HG03521 (cell line): Measurements from ENCODE around the gene OLFML2A.

Experiments
- ATAC-seq: cut with Tn5 transposase; IDR thresholded peaks from one replicate; pipeline ENCODE4 v1.9.1; 2021; ENCODE audit warnings: mild to moderate bottlenecking, moderate library complexity; ENCODE audit not compliant: unreplicated experiment

The OLFML2A gene

DNA sequence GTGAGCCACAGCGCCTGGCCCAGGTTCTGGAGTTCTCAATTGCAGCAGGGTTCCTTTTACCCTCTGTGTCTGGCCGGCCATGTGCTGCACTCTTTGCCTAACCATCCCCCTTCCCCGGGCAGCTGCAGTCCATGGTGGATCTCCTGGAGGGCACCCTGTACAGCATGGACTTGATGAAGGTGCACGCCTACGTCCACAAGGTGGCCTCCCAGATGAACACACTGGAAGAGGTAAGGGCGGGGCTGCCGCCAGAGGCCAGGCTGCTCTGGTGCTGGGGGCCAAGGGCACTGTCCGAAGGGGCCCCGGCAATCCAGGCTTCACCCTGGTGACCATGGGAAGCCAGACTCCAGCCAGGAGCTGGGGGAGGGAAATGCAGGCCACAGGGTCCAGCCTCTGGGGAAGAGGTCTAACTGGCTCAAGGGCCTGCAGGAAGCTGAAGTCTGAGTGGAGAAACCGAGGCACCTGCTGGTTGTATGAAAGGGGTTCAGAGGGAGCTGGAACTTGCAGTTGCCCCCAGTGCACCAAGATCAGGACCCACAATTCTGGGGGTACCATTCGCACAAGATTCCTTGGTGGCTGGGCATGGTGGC, 18.1 kb downstream of the OLFML2A start:
- ATAC-seq, result no peak

- ATAC-seq, result no peak
Measured at GRCh38 chr9:124795881-124796431, 19.0 kb downstream of the OLFML2A start.

GRCh38 chr9:124797343-124798103, 20.6 kb downstream of the OLFML2A start:
- ATAC-seq, result no peak

DNA sequence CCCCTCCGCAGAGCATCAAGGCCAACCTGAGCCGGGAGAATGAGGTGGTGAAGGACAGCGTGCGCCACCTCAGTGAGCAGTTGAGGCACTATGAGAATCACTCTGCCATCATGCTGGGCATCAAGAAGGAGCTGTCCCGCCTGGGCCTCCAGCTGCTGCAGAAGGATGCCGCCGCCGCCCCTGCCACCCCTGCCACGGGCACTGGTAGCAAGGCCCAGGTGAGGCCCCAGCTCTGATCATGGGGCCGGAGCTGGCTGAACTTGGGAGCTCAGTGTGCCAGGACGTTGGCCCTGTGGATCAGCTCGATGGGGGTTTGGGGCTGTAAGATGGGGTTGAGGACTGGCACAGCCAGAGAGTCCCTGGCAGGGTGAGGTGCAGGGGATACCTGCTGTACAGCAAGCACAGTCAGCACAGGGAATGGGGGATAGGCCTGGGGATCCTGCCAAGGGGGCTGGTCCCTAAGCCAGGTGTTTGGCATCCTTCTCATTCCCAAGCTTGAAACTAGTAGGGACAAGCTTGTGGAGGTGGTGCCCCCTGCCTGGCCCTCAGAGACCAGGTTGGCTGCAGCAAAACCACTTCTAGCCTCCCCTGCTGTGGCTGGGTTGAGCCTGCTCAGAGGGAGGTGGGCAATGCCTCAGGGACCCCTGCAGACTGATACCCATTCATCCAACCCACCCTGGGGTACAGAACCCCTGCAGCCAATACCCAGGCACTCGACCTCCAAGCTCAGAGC, 22.5 kb downstream of the OLFML2A start:
- no peak for ATAC-seq

DNA sequence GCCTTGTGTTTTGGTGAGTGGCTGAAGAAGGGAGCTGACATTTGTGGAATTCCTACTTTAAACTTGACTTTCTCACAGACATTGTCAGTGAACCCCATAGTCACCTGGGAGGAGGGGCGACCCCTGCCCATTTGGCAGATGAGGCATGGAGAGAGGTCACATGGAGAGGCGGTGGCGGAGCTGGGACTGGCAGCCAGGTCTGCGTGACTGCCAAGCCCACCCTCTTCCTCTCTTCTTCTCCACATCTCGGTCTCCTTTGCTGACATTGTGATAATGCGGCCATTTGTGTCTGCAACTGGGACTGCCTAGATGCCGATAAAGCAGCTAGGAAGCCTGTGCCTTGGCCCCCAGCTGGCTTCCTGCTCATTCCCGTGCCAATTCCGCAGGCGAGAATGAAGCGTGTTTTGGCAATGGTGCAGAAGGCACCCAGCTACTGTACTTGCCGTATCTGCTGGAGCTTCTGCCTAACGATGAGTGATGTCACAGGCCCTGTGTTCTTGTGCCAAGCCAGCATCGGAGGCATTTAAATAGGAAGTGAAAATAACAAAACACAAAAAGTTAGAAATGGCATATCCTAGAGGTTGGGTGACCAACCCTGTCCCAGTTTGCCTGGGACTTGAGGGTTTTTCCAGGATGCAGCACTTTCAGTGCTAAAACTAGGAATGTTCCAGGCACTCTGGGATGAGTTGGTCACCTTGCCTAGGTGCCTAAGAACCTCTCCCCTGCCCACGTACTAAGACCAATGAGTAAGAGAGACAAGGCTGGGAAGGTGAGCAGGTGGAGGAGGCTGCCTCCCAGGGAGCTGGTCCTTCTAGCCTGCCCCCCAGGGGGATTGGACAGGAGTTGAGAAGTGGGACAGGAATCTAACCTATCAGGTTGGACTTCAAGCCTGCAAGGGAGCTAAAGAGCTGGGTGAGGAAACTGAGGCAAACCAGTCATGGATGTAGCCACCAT, 23.6 kb downstream of the OLFML2A start:
- no peak for ATAC-seq

DNA sequence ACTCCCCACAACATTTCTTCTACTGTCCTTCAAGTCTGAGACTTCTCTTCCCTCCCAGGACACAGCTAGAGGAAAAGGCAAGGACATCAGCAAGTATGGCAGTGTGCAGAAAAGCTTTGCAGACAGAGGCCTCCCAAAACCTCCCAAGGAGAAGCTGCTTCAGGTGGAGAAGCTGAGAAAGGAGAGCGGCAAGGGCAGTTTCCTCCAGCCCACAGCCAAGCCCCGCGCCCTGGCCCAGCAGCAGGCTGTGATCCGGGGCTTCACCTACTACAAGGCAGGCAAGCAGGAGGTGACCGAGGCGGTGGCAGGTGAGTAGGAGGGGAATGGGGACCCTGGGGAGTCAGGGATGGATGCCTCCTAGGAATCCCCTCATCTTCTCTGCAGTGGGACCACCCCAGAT, 24.4 kb downstream of the OLFML2A start:
- ATAC-seq, result no peak

GRCh38 chr9:124802426-124802825, 25.5 kb downstream of the OLFML2A start:
- no peak for ATAC-seq

DNA sequence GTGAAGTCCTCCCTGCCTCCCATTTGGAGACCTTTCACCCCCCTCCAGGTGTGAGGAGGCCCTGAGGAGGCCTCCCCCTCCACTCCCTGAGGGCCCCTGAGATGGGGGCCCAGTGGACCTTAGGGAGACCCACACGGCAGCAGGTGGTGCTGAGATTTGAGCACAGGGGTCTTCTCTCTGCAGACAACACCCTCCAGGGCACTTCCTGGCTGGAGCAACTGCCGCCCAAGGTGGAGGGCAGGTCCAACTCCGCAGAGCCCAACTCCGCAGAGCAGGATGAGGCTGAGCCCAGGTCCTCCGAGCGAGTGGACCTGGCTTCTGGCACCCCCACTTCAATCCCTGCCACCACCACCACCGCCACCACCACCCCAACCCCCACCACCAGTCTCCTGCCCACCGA, 27.0 kb downstream of the OLFML2A start:
- ATAC-seq, result no peak

- no peak for ATAC-seq
Measured at GRCh38 chr9:124805186-124805585, 28.3 kb downstream of the OLFML2A start.

DNA sequence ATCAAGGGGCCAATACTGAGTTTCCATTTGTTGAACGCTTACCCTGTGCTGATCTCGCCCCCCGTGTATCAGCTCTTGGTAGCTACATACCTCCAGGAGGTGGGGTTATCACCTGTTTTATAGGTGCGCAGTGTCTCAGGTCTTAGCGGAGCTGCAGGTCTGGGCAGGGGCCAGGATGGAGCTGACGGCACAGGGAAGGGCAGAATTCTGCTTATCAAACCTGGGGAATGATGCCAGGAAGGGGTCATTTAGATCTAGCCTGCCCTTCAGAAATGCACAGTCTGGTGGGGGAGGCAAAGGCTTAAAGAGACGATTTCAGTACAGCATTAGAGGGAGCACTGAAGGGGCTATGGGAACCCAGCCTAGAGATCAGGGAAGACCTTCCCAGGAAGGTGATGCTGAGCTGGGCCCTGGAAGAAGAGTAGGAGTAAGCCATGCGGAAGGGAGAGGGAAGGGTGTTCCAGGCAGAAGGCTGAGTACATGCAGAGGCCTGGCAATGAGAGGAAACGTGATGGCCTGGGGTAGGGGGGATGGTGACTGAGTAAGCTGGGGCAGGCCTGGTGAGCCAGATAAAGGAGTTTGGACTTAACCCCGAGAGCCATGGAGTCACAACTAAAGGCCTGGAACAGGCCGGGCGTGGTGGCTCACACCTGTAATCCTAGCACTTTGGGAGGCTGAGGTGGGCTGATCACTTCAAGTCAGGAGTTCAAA, 31.5 kb downstream of the OLFML2A start:
- no peak for ATAC-seq

- no peak for ATAC-seq
Measured at GRCh38 chr9:124809211-124809610, 32.3 kb downstream of the OLFML2A start.

- no peak for ATAC-seq
Measured at GRCh38 chr9:124809741-124810500, 33.0 kb downstream of the OLFML2A start.

DNA sequence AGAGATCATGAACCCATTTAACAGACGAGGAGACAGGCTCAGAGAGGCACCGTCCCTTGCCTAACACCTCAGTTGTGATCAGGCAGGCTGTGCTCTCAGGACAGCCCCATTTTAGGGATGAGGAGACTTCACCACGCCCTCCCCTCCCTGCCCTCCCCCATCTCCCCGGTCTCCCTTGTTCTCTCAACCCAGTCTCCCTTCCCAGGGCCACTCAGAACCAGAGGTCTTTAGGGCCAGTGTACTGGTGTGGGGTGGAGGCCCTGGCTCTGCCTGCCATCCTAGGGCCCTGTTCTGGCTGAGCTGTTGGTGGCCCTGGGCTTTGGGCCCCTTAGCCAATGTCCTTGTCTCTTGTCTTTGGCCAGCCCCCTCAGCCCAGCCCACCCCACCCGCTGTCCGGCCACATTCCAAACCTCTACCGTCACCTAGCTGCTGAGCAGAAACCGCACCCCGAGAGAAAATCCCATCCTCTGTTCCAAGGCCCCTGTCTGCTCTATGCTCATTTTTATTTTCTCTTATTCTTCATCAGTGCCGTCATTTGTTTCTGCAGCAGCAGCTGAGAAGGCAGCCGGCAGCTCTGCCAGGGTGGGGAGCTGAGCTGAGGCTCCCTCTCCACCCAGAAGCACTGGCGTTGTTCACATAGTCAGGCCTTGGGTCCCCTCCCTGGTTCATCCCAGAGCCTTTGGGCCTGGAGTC, 33.9 kb downstream of the OLFML2A start:
- no peak for ATAC-seq

- ATAC-seq, result no peak
Measured at GRCh38 chr9:124812441-124812876, 35.5 kb downstream of the OLFML2A start.

- no peak for ATAC-seq
Measured at GRCh38 chr9:124813041-124813440, 36.1 kb downstream of the OLFML2A start.

- no peak for ATAC-seq
Measured at GRCh38 chr9:124813501-124814163, 36.7 kb downstream of the OLFML2A start.

DNA sequence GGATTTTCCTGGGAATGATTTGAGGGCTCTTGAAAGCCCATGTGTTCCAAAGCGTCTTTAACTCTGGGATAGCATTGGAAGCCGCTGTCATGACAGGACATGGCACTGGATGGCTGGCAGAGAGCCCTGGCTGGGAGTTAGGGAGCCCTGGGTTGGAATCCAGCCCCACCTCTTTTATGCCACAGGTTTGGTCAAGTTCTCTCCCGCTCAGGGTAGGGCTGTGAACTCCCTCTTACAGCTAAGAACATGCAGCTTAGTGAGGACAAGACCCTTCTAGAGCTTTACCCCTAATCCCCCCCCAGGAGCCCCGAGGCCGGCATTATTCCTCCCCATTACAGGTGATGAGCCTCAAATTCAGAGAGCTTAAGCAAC, 37.2 kb downstream of the OLFML2A start:
- ATAC-seq, result no peak

GRCh38 chr9:124815601-124816000, 38.7 kb downstream of the OLFML2A start:
- ATAC-seq, result no peak
